IMR-90 (cell line): ENCODE results near the gene PDLIM1. TPM values are rescaled to one million over a fixed set of nuclear protein-coding genes. Genes with fewer than 3 reads are reported as not detected.
A peak's percentile ranks its signal among the peaks of the same experiment; 100 is the strongest.

Experiments
- ATAC-seq: fragments of 200-7000 bp; cut with Tn5 transposase; 2 replicates; pipeline ENCODE4 v1.9.1; 2020; ENCODE audit warnings: low read depth, mild to moderate bottlenecking, moderate library complexity
- BruUV-seq: library from RNA; stranded (reverse); fragments of 400-500 nt; replicated peaks from 2 replicates; lab custom pipeline; 2021; lab: Mats Ljungman, UMichigan
- CTCF ChIA-PET: fragments of 300-600 bp; formaldehyde crosslinking; extraction: SDS; loops from one replicate; lab custom pipeline; 2021; ENCODE audit warnings: antibody characterized with exemption; lab: Yijun Ruan, JAX
- POLR2A ChIA-PET: fragments of 300-600 bp; sonication (Branson Sonifier 250); formaldehyde crosslinking; loops from one replicate; lab custom pipeline; 2022; ENCODE audit warnings: antibody characterized with exemption; ENCODE audit not compliant: unreplicated experiment; lab: Charles Lee
- DNase-seq: peaks from one replicate; pipeline ENCODE4 v3.0.0; 2013
- H2AFZ ChIP-seq: replicated peaks from 2 replicates; pipeline ENCODE3; 2013; ENCODE audit warnings: low read length, mild to moderate bottlenecking; ENCODE audit not compliant: poor library complexity
- H2AK5ac ChIP-seq: 2 replicates; pipeline ENCODE4 v1.6.1; 2013; ENCODE audit warnings: low read depth, low read length, inconsistent platforms
- H2AK9ac ChIP-seq: replicated peaks from 2 replicates; pipeline ENCODE3; 2013; ENCODE audit warnings: mild to moderate bottlenecking, low read depth, low read length, moderate library complexity; ENCODE audit not compliant: poor library complexity
- H2BK120ac ChIP-seq: 2 replicates; pipeline ENCODE4 v1.6.1; 2013; ENCODE audit warnings: low read depth, low read length, inconsistent platforms
- H2BK15ac ChIP-seq: 3 replicates; pipeline ENCODE4 v1.6.1; 2013; ENCODE audit warnings: low read depth, low read length, inconsistent platforms
- H2BK20ac ChIP-seq: 2 replicates; pipeline ENCODE4 v1.6.1; 2013; ENCODE audit warnings: low read depth, mild to moderate bottlenecking, inconsistent platforms, low read length, moderate library complexity
- H2BK5ac ChIP-seq: 2 replicates; pipeline ENCODE4 v1.6.1; 2013; ENCODE audit warnings: mild to moderate bottlenecking, low read depth, low read length, inconsistent platforms; ENCODE audit not compliant: poor library complexity, severe bottlenecking
- H3K14ac ChIP-seq: replicated peaks from 2 replicates; pipeline ENCODE4 v1.6.1; 2013; ENCODE audit warnings: low read depth, low read length, inconsistent platforms
- H3K18ac ChIP-seq: 2 replicates; pipeline ENCODE4 v1.6.1; 2013; ENCODE audit warnings: low read depth, low read length, control low read depth
- H3K23ac ChIP-seq: 2 replicates; pipeline ENCODE4 v1.6.1; 2013; ENCODE audit warnings: low read depth, low read length, inconsistent platforms
- H3K27ac ChIP-seq: 2 replicates; pipeline ENCODE4 v1.5.1; 2013; ENCODE audit warnings: mild to moderate bottlenecking, control low read depth, low read length; ENCODE audit not compliant: insufficient read depth
- H3K27me3 ChIP-seq: 2 replicates; pipeline ENCODE4 v1.6.1; 2013; ENCODE audit warnings: low read length; ENCODE audit not compliant: control insufficient read depth, insufficient read depth
- H3K36me3 ChIP-seq: 2 replicates; pipeline ENCODE4 v1.6.1; 2013; ENCODE audit warnings: low read length, mixed read lengths; ENCODE audit not compliant: control insufficient read depth, insufficient read depth
- H3K4ac ChIP-seq: 2 replicates; pipeline ENCODE4 v1.6.1; 2013; ENCODE audit warnings: low read depth, low read length, inconsistent platforms
- H3K4me1 ChIP-seq: 2 replicates; pipeline ENCODE4 v1.6.1; 2013; ENCODE audit warnings: low read length, mixed read lengths; ENCODE audit not compliant: control insufficient read depth, insufficient read depth
- H3K4me2 ChIP-seq: 2 replicates; pipeline ENCODE4 v1.6.1; 2013; ENCODE audit warnings: low read depth, mild to moderate bottlenecking, control low read depth, low read length, moderate library complexity
- H3K4me3 ChIP-seq: 2 replicates; pipeline ENCODE4 v1.5.1; 2013; ENCODE audit warnings: low read depth, mild to moderate bottlenecking, control low read depth, low read length, moderate library complexity; ENCODE audit not compliant: insufficient read depth
- H3K56ac ChIP-seq: 2 replicates; pipeline ENCODE4 v1.6.1; 2013; ENCODE audit warnings: low read length, inconsistent platforms; ENCODE audit not compliant: insufficient read depth; ENCODE audit errors: extremely low read depth
- H3K79me1 ChIP-seq, 2 experiments: 2 replicates each; pipeline ENCODE4 v1.6.1; 2013; ENCODE audit warnings: low read length in 2 of 2, inconsistent platforms in 1 of 2, low read depth in 1 of 2
- H3K9ac ChIP-seq: 2 replicates; pipeline ENCODE4 v1.6.1; 2013; ENCODE audit warnings: low read depth, low read length, control low read depth
- H3K9me1 ChIP-seq: 2 replicates; pipeline ENCODE4 v1.6.1; 2013; ENCODE audit warnings: low read length, inconsistent platforms; ENCODE audit not compliant: insufficient read depth
- H3K9me3 ChIP-seq: 2 replicates; pipeline ENCODE4 v1.6.1; 2013; ENCODE audit warnings: low read length; ENCODE audit not compliant: control insufficient read depth, insufficient read depth
- H4K20me1 ChIP-seq: 2 replicates; pipeline ENCODE4 v1.6.1; 2013; ENCODE audit warnings: low read length, inconsistent platforms; ENCODE audit not compliant: insufficient read depth
- H4K5ac ChIP-seq: 2 replicates; pipeline ENCODE4 v1.6.1; 2013; ENCODE audit warnings: mild to moderate bottlenecking, low read depth, low read length, control low read depth
- H4K8ac ChIP-seq, 2 experiments: 2 replicates each; pipeline ENCODE4 v1.6.1; 2013; ENCODE audit warnings: low read depth in 2 of 2, low read length in 2 of 2, control low read depth in 1 of 2, inconsistent platforms in 1 of 2
- H4K91ac ChIP-seq: 2 replicates; pipeline ENCODE4 v1.6.1; 2013; ENCODE audit warnings: low read depth, low read length, inconsistent platforms; ENCODE audit not compliant: insufficient read depth
- ELK1 ChIP-seq: fragments of 150-350 bp; IDR thresholded peaks from 2 replicates; pipeline ENCODE4 v1.6.1; 2016; ENCODE audit warnings: low read depth, mild to moderate bottlenecking, low read length, moderate library complexity, borderline replicate concordance
- FOS ChIP-seq: fragments of 150-350 bp; IDR thresholded peaks from 2 replicates; pipeline ENCODE4 v1.6.1; 2016; ENCODE audit warnings: low read depth, low read length
- MAFK ChIP-seq: IDR thresholded peaks from 2 replicates; pipeline ENCODE4 v1.6.1; 2012; ENCODE audit warnings: low read depth, low read length, improper control_type of control experiment
- MAZ ChIP-seq: IDR thresholded peaks from 2 replicates; pipeline ENCODE4 v1.6.1; 2012; ENCODE audit warnings: low read depth, mild to moderate bottlenecking, low read length, improper control_type of control experiment, moderate library complexity, borderline replicate concordance
- NFE2L2 ChIP-seq: fragments of 150-350 bp; IDR thresholded peaks from 2 replicates; pipeline ENCODE4 v1.6.1; 2016; ENCODE audit warnings: low read depth, mild to moderate bottlenecking, low read length
- RCOR1 ChIP-seq: IDR thresholded peaks from 2 replicates; pipeline ENCODE4 v1.6.1; 2012; ENCODE audit warnings: mild to moderate bottlenecking, low read length, improper control_type of control experiment; ENCODE audit not compliant: insufficient replicate concordance
- USF2 ChIP-seq: fragments of 150-350 bp; IDR thresholded peaks from 2 replicates; pipeline ENCODE4 v1.6.1; 2017; ENCODE audit warnings: mild to moderate bottlenecking, antibody characterized with exemption, low read length, low read depth
- WGBS, 2 experiments: methylation state at CpG; one replicate each; pipeline versions ENCODE4 v1.1.5 to v1.1.7; 2013; ENCODE audit warnings: missing lambda C conversion rate in 2 of 2; ENCODE audit not compliant: insufficient read length in 1 of 2; ENCODE audit errors: extremely low coverage in 2 of 2; 5-methylcytosine and 5-hydroxymethylcytosine counted together
- dilution Hi-C: fragments of 300-500 bp; cut with HindIII; formaldehyde crosslinking; loops from one replicate; pipeline ENCODE4 v1.14.3; 2018; ENCODE audit warnings: low sequenced_read_pairs; ENCODE audit not compliant: unreplicated experiment
- in situ Hi-C: fragments of 300-500 bp; cut with MboI; formaldehyde crosslinking; loops from 3 replicates; pipeline ENCODE4 v1.14.3; 2019; ENCODE audit warnings: low sequenced_read_pairs, inconsistent platforms, mixed read lengths
- intact Hi-C: fragments of 100-400 bp; cut with micrococcal nuclease; formaldehyde crosslinking; loops from 2 replicates; pipeline ENCODE4 v1.10.0; 2022
- polyA plus RNA-seq, 3 experiments: library from polyadenylated mRNA; depleted of rRNA; stranded (reverse); fragments of >200 nt; gene quantifications; 2 replicates each; pipeline ENCODE4 v1.2.3, GENCODE V29; 2012; ENCODE audit warnings: low replicate concordance in 1 of 3
- total RNA-seq: library from RNA; depleted of rRNA; stranded (reverse); fragments of >200 nt; gene quantifications from 2 replicates; pipeline ENCODE4 v1.2.3, GENCODE V29; 2012
- TF ChIP-seq, protein P1 (sequence below): conservative IDR thresholded peaks from 2 replicates; pipeline ENCODE4 v1.5.1; 2012; ENCODE audit warnings: mild to moderate bottlenecking, low read depth, low read length, improper control_type of control experiment

PDLIM1 gene
- total and polyA plus RNA-seq, 2 of the 4 experiments (the other 2 are of a cell fraction), result 30.1 to 187 TPM

GRCh38 chr10:95209509-95210127 lies 81.2 kb downstream of the PDLIM1 start:
- in situ Hi-C loops (no loop called here), intact Hi-C loops (loop anchor here (2.0 kb wide), 2 partner anchors 33 to 153 kb away; no protein-coding TSS in a partner anchor), dilution Hi-C loops (no loop called here)
- Histone ChIP-seq H3K9me3 (no peaks in the 10 kb centered on the region), H3K23ac (no peak overlapping the region), H4K8ac (no peak overlapping the region), H3K4me1 (peaks cover 3% of the 10 kb centered on the region; the same call in 1 of the 2 replicates), H3K4ac (peak overlapping the region; percentile 78), H3K9ac (no peak overlapping the region), H3K56ac (no peak overlapping the region), H2BK120ac (peak overlapping the region; percentile 77; the same call in 1 of the 2 replicates), H3K79me1 (no peaks in the 10 kb centered on the region), H3K27ac (no peak overlapping the region), H2BK20ac (peak overlapping the region; percentile 85), H3K27me3 (no peaks in the 10 kb centered on the region), H3K9me1 (peaks cover under 1% of the 10 kb centered on the region; the same call in 1 of the 2 replicates), H3K4me3 (no peak overlapping the region), H2BK5ac (no peak overlapping the region), H3K4me2 (no peak overlapping the region), H4K20me1 (no peaks in the 10 kb centered on the region), H2AFZ (peak overlapping the region; percentile 83), H3K18ac (no peak overlapping the region), H2AK5ac (peak overlapping the region; percentile 80; the same call in 1 of the 2 replicates), H4K91ac (peak overlapping the region; percentile 32; the same call in 1 of the 2 replicates), H3K14ac (no peak overlapping the region), H2BK15ac (peak overlapping the region; percentile 87; the same call in 1 of the 3 replicates), H2AK9ac (peak overlapping the region; percentile 84), H3K36me3 (no peaks in the 10 kb centered on the region), H4K5ac (no peak overlapping the region)
- DNase-seq (no peak), ATAC-seq (no peak)
- ChIA-PET POLR2A (no interaction called here), CTCF (interaction anchor here (0.5 to 1.2 kb wide), 5 partner anchors 13 to 33 kb away, joined by 3 to 8 read pairs (median 3); no protein-coding TSS in a partner anchor)
- WGBS, 2 experiments, result no CpG with 5 or more reads among the region's 6 CpGs
- no peak for TF ChIP-seq RCOR1
- TF ChIP-seq FOS, result no peak
- TF ChIP-seq ELK1, result no peak
- TF ChIP-seq MAFK, result no peak
- TF ChIP-seq USF2, result no peak
- TF ChIP-seq NFE2L2, result no peak
- TF ChIP-seq, protein P1, sequence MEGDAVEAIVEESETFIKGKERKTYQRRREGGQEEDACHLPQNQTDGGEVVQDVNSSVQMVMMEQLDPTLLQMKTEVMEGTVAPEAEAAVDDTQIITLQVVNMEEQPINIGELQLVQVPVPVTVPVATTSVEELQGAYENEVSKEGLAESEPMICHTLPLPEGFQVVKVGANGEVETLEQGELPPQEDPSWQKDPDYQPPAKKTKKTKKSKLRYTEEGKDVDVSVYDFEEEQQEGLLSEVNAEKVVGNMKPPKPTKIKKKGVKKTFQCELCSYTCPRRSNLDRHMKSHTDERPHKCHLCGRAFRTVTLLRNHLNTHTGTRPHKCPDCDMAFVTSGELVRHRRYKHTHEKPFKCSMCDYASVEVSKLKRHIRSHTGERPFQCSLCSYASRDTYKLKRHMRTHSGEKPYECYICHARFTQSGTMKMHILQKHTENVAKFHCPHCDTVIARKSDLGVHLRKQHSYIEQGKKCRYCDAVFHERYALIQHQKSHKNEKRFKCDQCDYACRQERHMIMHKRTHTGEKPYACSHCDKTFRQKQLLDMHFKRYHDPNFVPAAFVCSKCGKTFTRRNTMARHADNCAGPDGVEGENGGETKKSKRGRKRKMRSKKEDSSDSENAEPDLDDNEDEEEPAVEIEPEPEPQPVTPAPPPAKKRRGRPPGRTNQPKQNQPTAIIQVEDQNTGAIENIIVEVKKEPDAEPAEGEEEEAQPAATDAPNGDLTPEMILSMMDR, result no peak
- no peak for TF ChIP-seq MAZ
- BruUV-seq, result no TSS peak
